Astrocyte of the spinal cord (primary cell): ENCODE data around the gene MYLK4.

ENCODE experiments used
- DNase-seq: peaks from one replicate; pipeline ENCODE4 v3.0.0; 2011; ENCODE audit warnings: low read depth, low spot score
- H3K4me3 ChIP-seq: 2 replicates; pipeline ENCODE4 v1.5.1; 2011; ENCODE audit warnings: low read depth, mild to moderate bottlenecking, low read length, moderate library complexity
- CTCF ChIP-seq: IDR thresholded peaks from 2 replicates; pipeline ENCODE4 v1.5.1; 2012; ENCODE audit warnings: low read depth, mild to moderate bottlenecking, low read length, inconsistent platforms
- in situ Hi-C: cut with HindIII; loops from 2 replicates; pipeline ENCODE4 v1.10.0; 2017; ENCODE audit warnings: low sequenced_read_pairs

Gene MYLK4

GRCh38 chr6:2659882-2660281 lies 90.8 kb downstream of the MYLK4 start:
- no peak for DNase-seq
- in situ Hi-C loops = no loop called here
- no peak for TF ChIP-seq CTCF
- H3K4me3 ChIP-seq = no peak overlapping the region

GRCh38 chr6:2659381-2659780 lies 91.3 kb downstream of the MYLK4 start:
- in situ Hi-C loops = no loop called here
- no peak overlapping the region for H3K4me3 ChIP-seq
- TF ChIP-seq CTCF = no peak
- no peak for DNase-seq

- TF ChIP-seq CTCF = no peak
- H3K4me3 ChIP-seq = no peak overlapping the region
- peak; percentile 13 for DNase-seq
- in situ Hi-C loops = no loop called here
Measured at GRCh38 chr6:2658788-2659187, 91.9 kb downstream of the MYLK4 start.

GRCh38 chr6:2656460-2657079 lies 94.2 kb downstream of the MYLK4 start:
- in situ Hi-C loops = no loop called here
- no peak for DNase-seq
- H3K4me3 ChIP-seq = no peak overlapping the region
- TF ChIP-seq CTCF = no peak

- in situ Hi-C loops = no loop called here
- TF ChIP-seq CTCF = no peak
- DNase-seq = no peak
- H3K4me3 ChIP-seq = no peak overlapping the region
Measured at GRCh38 chr6:2655844-2656433, 94.8 kb downstream of the MYLK4 start.

- H3K4me3 ChIP-seq = no peak overlapping the region
- no peak for DNase-seq
- in situ Hi-C loops = no loop called here
- TF ChIP-seq CTCF = no peak
Measured at GRCh38 chr6:2653369-2654032, 97.2 kb downstream of the MYLK4 start.
